ENCODE results near the gene CYLD. TPM values are rescaled to one million over a fixed set of nuclear protein-coding genes. Genes with fewer than 3 reads are reported as not detected.
A peak's percentile ranks its signal among the peaks of the same experiment; 100 is the strongest.

Gene CYLD
- polyA plus RNA-seq, 1 experiment, result 12.3 TPM

- no peaks in the 10 kb centered on the region; the same call in 1 of the 2 replicates for H3K27me3 ChIP-seq (ENCODE audit: control insufficient read depth, insufficient read depth, low read length)
- ChIA-PET CTCF (no interaction called here), POLR2A (no interaction called here)
- no peak overlapping the region for H3K4me3 ChIP-seq (ENCODE audit: low read depth, low read length)
- no peaks in the 10 kb centered on the region for H3K36me3 ChIP-seq (ENCODE audit: control insufficient read depth, insufficient read depth, low read length)
- no peak for DNase-seq (ENCODE audit: low read depth)
- TF ChIP-seq CTCF (IDR thresholded peaks at IDR 0.05; ENCODE audit: insufficient read depth, low read depth, low read length), result no peak
These were observed 2.9 kb upstream of the CYLD start for GRCh38 chr16:50739031-50739430.

DNA sequence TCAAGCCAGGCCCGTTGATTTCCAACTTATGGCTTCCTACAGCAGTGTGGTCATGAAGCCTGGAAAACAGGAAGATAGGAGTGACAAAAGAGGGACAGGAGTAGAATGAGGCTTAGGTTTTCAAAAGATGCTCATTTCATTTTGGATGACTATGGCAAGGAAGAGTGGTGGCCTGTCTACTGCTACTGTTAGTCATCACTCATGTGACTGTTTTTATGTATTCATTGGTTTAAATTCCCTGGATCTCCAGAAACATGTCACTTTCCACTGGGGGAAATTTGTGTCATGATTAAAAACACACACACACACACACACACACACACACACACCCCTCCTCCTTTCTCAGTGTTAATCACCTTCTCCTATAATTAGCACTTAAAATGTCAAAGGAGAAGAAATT, 1.1 kb upstream of the CYLD start:
- Histone ChIP-seq H3K27me3 (ENCODE audit: control insufficient read depth, insufficient read depth, low read length) (no peaks in the 10 kb centered on the region; the same call in 1 of the 2 replicates), H3K4me3 (ENCODE audit: low read depth, low read length) (no peak overlapping the region), H3K36me3 (ENCODE audit: control insufficient read depth, insufficient read depth, low read length) (no peaks in the 10 kb centered on the region)
- DNase-seq (ENCODE audit: low read depth), result no peak
- CTCF ChIA-PET, result no interaction called here
- POLR2A ChIA-PET, result no interaction called here
- TF ChIP-seq CTCF (IDR thresholded peaks at IDR 0.05; ENCODE audit: insufficient read depth, low read depth, low read length), result no peak

DNA sequence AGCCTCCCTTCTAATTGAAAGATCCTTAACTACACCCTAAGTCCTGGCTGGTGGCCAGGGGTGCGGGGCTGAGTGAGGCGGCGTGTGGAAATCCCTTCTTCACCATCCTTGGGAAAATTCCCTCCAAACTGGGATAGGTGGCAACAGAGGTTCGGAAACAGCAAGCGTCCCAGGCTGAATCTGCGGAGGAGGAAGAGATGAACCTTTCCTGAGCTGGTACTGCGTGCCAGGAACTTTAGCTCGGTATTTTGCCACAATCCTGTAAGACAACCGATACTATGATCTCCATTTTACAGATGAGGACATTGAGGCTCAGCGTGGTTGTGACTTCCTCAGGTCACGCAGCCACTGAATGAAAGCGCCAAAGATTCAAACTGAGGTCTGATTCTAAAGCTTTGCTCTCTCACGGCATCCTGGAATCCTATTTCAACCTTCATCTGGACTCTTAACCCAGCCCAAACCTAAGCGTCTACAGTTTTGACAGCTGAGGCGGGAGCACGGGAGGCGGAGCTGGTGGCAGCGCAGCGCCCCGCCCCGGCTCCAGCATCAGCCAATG, 583 bp upstream of the CYLD start:
- CTCF ChIA-PET, result no interaction called here
- DNase-seq (ENCODE audit: low read depth), result no peak
- Histone ChIP-seq H3K36me3 (ENCODE audit: control insufficient read depth, insufficient read depth, low read length) (no peaks in the 10 kb centered on the region), H3K27me3 (ENCODE audit: control insufficient read depth, insufficient read depth, low read length) (no peaks in the 10 kb centered on the region; the same call in 1 of the 2 replicates), H3K4me3 (ENCODE audit: low read depth, low read length) (peak overlapping the region; percentile 31)
- POLR2A ChIA-PET, result interaction anchor here (0.5 kb wide), 1 partner anchor 373 kb away, joined by 6 read pairs; the partner anchor contains the start of gene BRD7
- no peak for TF ChIP-seq CTCF (IDR thresholded peaks at IDR 0.05; ENCODE audit: insufficient read depth, low read depth, low read length)

- CTCF ChIA-PET, result no interaction called here
- H3K36me3 ChIP-seq (ENCODE audit: control insufficient read depth, insufficient read depth, low read length), result no peaks in the 10 kb centered on the region
- POLR2A ChIA-PET, result no interaction called here
- peak overlapping the region; percentile 90 for H3K4me3 ChIP-seq (ENCODE audit: low read depth, low read length)
- TF ChIP-seq CTCF (IDR thresholded peaks at IDR 0.05; ENCODE audit: insufficient read depth, low read depth, low read length), result no peak
- peak; percentile 7 for DNase-seq (ENCODE audit: low read depth)
- no peaks in the 10 kb centered on the region for H3K27me3 ChIP-seq (ENCODE audit: control insufficient read depth, insufficient read depth, low read length)
These were observed 802 bp downstream of the CYLD start for GRCh38 chr16:50742576-50743200.

DNA sequence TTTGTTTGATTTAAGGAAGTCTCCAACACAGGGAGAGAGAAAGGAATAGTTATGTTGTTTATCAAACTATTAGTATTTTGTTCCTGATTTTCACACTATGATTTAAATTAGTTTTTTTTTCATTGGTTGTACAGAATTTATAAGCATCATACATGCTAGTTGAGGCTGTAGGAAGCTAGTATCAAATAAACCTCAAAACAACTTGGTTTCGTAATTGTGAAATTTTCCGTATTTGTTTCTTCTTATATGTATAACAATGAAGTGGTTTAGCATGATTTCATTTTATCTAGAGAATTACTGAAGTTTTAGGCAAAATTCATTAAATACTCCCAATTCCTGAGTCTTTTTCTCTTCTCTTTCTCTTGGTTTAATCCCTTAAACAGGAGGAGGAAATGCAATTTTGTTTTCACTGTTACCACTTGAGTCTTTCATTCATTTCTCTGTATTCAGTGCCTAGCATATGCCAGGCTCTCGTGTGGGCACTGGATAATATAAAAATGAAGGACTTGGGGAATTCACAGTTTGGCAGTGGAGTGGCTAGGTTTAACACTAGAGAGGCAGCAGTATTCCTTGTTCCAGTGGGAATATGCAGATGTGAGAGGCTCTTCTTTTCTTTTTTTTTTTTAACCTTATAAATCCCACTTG, 1.8 kb downstream of the CYLD start:
- POLR2A ChIA-PET, result no interaction called here
- no peaks in the 10 kb centered on the region for H3K27me3 ChIP-seq (ENCODE audit: control insufficient read depth, insufficient read depth, low read length)
- no peak overlapping the region for H3K4me3 ChIP-seq (ENCODE audit: low read depth, low read length)
- H3K36me3 ChIP-seq (ENCODE audit: control insufficient read depth, insufficient read depth, low read length), result no peaks in the 10 kb centered on the region
- no peak for DNase-seq (ENCODE audit: low read depth)
- CTCF ChIA-PET, result no interaction called here
- TF ChIP-seq CTCF (IDR thresholded peaks at IDR 0.05; ENCODE audit: insufficient read depth, low read depth, low read length), result no peak
